K562 (cell line): ENCODE measurements around the gene ZBTB2. TPM values are rescaled to one million over a fixed set of nuclear protein-coding genes. Genes with fewer than 3 reads are reported as not detected.

Experiments used
- CHD2 ChIP-seq: IDR thresholded peaks from 2 replicates; pipeline ENCODE4 v1.6.1; 2011; ENCODE audit warnings: low read depth, low read length
- MED1 ChIP-seq: sonication (generic); formaldehyde crosslinking; IDR thresholded peaks from 2 replicates; pipeline ENCODE4 v1.8.1; 2023; ENCODE audit warnings: missing genetic modification reagents, borderline replicate concordance
- NEUROD1 ChIP-seq: fragments of 150-350 bp; IDR thresholded peaks from 2 replicates; pipeline ENCODE4 v1.6.1; 2014; ENCODE audit warnings: borderline replicate concordance, low read length, low read depth; ENCODE audit not compliant: partially characterized antibody
- RBM14 ChIP-seq: fragments of 200-400 bp; formaldehyde crosslinking; IDR thresholded peaks from 2 replicates; pipeline ENCODE4 v1.6.1; 2018; ENCODE audit warnings: low read depth, mild to moderate bottlenecking, low read length, moderate library complexity, borderline replicate concordance; ENCODE audit not compliant: insufficient read depth
- ZBED1 ChIP-seq: IDR thresholded peaks from 2 replicates; pipeline ENCODE4 v1.6.1; 2014
- polyA plus RNA-seq, 8 experiments: library from polyadenylated mRNA; depleted of rRNA in 4 of 8; stranded (reverse) in 5 of 8; unstranded in 3 of 8; fragments of >200 nt; fragmentation: Nextera tagmentation in 2 of 8; fragmentation: Illumina TruSeq in 1 of 8; extraction: Ambion mirVana in 2 of 8; extraction: Trizol in 1 of 8; gene quantifications; 2 replicates each; pipeline versions ENCODE4 v1.2.1 to v1.2.3, GENCODE V29; 2011 to 2014; ENCODE audit warnings: inconsistent platforms in 1 of 8, missing spikeins in 1 of 8
- total RNA-seq, 7 experiments: library from RNA; depleted of rRNA in 6 of 7; stranded (reverse); fragments of >200 nt in 6 of 7; fragmentation: Illumina TruSeq in 2 of 7; extraction: Trizol in 2 of 7; gene quantifications; 2 replicates each; pipeline versions ENCODE4 v1.2.1 to v1.2.3, GENCODE V29; 2011 to 2021; ENCODE audit warnings: low replicate concordance in 1 of 7
- TF ChIP-seq, protein P1 (sequence below), 2 experiments: fragments of 450-650 bp; IDR thresholded peaks; 2 replicates each; pipeline ENCODE4 v1.6.1; 2016; ENCODE audit warnings: mild to moderate bottlenecking in 2 of 2, borderline replicate concordance in 1 of 2, low read depth in 1 of 2, moderate library complexity in 1 of 2
- TF ChIP-seq, protein P2 (sequence below): fragments of 250-450 bp; sonication (Bioruptor Pico); IDR thresholded peaks from 2 replicates; pipeline ENCODE4 v1.5.0; 2022; ENCODE audit warnings: mild to moderate bottlenecking

The ZBTB2 gene
- total and polyA plus RNA-seq, 9 of the 15 experiments (the other 6 are each of a cell fraction or from before 2014, with no cell fraction given), result 5.1 to 26.2 (median 16.4) TPM

DNA sequence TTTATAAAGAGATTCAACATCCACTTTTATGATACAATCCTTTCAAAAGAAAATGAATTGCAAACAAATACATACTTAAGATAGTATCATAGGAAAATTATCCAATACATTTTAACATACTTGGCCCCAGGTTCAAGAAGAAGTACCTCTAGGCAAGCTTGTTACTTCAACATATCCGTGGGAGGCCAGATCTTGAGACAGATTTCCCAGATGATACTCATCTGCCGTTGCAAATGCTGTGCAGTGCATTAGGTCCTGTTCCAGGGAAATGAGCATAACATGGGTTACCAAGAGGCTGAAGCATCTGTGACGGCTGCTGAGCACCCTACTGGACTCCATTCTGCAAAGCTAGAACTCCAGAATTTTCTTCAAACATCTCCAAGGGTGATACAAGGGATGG is 44.9 kb upstream of the ZBTB2 start (continued):
- TF ChIP-seq, protein P1, sequence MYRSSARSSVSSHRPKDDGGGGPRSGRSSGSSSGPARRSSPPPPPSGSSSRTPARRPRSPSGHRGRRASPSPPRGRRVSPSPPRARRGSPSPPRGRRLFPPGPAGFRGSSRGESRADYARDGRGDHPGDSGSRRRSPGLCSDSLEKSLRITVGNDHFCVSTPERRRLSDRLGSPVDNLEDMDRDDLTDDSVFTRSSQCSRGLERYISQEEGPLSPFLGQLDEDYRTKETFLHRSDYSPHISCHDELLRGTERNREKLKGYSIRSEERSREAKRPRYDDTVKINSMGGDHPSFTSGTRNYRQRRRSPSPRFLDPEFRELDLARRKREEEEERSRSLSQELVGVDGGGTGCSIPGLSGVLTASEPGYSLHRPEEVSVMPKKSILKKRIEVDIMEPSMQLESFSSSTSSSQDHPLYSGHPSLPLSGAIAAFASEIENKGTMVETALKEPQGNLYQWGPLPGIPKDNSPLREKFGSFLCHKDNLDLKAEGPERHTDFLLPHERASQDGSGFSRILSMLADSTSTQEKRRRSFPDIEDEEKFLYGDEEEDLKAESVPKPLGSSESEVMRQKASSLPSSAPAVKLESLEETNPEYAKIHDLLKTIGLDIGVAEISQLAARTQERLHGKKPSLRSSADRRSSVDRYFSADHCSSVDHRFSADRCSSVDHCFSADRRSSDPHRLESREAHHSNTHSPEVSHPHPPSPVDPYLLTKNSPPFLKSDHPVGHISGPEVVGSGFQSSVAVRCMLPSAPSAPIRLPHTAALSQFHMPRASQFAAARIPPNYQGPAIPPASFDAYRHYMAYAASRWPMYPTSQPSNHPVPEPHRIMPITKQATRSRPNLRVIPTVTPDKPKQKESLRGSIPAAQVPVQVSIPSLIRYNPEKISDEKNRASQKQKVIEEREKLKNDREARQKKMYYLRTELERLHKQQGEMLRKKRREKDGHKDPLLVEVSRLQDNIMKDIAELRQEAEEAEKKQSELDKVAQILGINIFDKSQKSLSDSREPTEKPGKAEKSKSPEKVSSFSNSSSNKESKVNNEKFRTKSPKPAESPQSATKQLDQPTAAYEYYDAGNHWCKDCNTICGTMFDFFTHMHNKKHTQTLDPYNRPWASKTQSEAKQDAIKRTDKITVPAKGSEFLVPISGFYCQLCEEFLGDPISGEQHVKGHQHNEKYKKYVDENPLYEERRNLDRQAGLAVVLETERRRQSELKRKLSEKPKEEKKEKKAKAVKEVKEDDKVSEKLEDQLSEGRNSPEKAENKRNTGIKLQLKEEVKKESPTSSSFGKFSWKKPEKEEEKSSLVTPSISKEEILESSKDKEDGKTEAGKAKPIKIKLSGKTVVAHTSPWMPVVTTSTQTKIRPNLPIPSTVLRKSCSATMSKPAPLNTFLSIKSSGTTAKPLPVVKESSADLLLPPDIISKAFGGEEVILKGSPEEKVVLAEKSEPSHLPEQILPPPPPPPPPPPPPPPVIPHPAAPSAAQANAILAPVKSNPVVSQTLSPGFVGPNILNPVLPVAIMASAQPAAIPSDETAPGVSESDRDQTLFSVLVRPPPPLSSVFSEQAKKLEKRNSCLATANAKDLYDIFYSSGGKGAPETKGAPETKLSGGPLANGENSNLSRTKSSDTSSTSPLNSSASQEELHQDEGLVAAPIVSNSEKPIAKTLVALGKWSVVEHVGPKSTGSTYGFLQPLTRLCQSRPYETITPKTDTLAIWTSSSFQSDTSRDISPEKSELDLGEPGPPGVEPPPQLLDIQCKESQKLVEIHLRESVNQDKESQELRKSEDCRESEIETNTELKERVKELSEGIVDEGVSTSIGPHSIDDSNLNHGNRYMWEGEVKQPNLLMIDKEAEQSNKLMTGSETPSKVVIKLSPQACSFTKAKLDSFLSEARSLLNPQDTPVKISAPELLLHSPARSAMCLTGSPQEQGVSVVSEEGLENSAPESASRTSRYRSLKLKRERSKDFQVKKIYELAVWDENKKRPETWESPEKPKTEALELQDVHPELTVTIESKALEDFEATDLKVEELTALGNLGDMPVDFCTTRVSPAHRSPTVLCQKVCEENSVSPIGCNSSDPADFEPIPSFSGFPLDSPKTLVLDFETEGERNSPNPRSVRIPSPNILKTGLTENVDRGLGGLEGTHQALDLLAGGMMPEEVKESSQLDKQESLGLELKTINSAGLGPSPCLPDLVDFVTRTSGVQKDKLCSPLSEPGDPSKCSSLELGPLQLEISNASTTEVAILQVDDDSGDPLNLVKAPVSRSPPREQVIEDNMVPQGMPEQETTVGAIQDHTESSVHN (IDR thresholded peaks at IDR 0.05; ENCODE audit: borderline replicate concordance in 1 of 2, low read depth in 1 of 2), result no peak
- TF ChIP-seq NEUROD1, result no peak
- TF ChIP-seq RBM14, result no peak
- TF ChIP-seq, protein P2, sequence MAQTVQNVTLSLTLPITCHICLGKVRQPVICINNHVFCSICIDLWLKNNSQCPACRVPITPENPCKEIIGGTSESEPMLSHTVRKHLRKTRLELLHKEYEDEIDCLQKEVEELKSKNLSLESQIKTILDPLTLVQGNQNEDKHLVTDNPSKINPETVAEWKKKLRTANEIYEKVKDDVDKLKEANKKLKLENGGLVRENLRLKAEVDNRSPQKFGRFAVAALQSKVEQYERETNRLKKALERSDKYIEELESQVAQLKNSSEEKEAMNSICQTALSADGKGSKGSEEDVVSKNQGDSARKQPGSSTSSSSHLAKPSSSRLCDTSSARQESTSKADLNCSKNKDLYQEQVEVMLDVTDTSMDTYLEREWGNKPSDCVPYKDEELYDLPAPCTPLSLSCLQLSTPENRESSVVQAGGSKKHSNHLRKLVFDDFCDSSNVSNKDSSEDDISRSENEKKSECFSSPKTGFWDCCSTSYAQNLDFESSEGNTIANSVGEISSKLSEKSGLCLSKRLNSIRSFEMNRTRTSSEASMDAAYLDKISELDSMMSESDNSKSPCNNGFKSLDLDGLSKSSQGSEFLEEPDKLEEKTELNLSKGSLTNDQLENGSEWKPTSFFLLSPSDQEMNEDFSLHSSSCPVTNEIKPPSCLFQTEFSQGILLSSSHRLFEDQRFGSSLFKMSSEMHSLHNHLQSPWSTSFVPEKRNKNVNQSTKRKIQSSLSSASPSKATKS (CRISPR knock-in tag), result no peak
- TF ChIP-seq MED1 (CRISPR knock-in tag), result no peak
- no peak for TF ChIP-seq ZBED1
- no peak for TF ChIP-seq CHD2
